GM19452 (cell line): ENCODE results near the gene ZFPM1.
"Not testable (repeated sequence)": the region's sequence is repeated elsewhere in the genome, so short reads cannot be mapped to it uniquely, and the experiment has no call there.

Experiments
- ATAC-seq: cut with Tn5 transposase; IDR thresholded peaks from one replicate; pipeline ENCODE4 v1.9.1; 2021; ENCODE audit not compliant: unreplicated experiment

The ZFPM1 gene

GRCh38 chr16:88453217-88453531, at the start of gene ZFPM1:
ZFPM1 (plus strand) TSS chr16:88453280; CDS start chr16:88453639, 359 bp downstream.
- ATAC-seq, result no peak

- no peak for ATAC-seq
Observed at GRCh38 chr16:88403794-88404581, 49.1 kb upstream of the ZFPM1 start.

- no peak for ATAC-seq
Observed at GRCh38 chr16:88404769-88405168, 48.3 kb upstream of the ZFPM1 start.

- no peak for ATAC-seq
Observed at GRCh38 chr16:88405216-88406060, 47.6 kb upstream of the ZFPM1 start.

GRCh38 chr16:88406096-88407041, 46.7 kb upstream of the ZFPM1 start:
- no peak for ATAC-seq

- no peak for ATAC-seq
Observed at GRCh38 chr16:88407042-88407420, 46.0 kb upstream of the ZFPM1 start.

GRCh38 chr16:88407807-88408206, 45.3 kb upstream of the ZFPM1 start:
- no peak for ATAC-seq

- no peak for ATAC-seq
Observed at GRCh38 chr16:88408561-88409142, 44.4 kb upstream of the ZFPM1 start.

GRCh38 chr16:88409296-88410065, 43.6 kb upstream of the ZFPM1 start:
- ATAC-seq, result no peak

- ATAC-seq, result not testable (repeated sequence)
Observed at GRCh38 chr16:88410297-88410968, 42.6 kb upstream of the ZFPM1 start.

GRCh38 chr16:88411951-88412576, 41.0 kb upstream of the ZFPM1 start:
- ATAC-seq, result no peak

GRCh38 chr16:88412766-88413165, 40.3 kb upstream of the ZFPM1 start:
- ATAC-seq, result no peak

- no peak for ATAC-seq
Observed at GRCh38 chr16:88413231-88413630, 39.8 kb upstream of the ZFPM1 start.

- no peak for ATAC-seq
Observed at GRCh38 chr16:88413631-88414030, 39.4 kb upstream of the ZFPM1 start.

GRCh38 chr16:88414521-88415380, 38.3 kb upstream of the ZFPM1 start:
- ATAC-seq, result no peak

GRCh38 chr16:88415381-88415705, 37.7 kb upstream of the ZFPM1 start:
- no peak for ATAC-seq

- ATAC-seq, result no peak
Observed at GRCh38 chr16:88415713-88416323, 37.3 kb upstream of the ZFPM1 start.

- ATAC-seq, result no peak
Observed at GRCh38 chr16:88416686-88417085, 36.4 kb upstream of the ZFPM1 start.
